Neural crest cell (in vitro differentiated cells): ENCODE results near the gene PCYOX1L. TPM values are rescaled to one million over a fixed set of nuclear protein-coding genes. Genes with fewer than 3 reads are reported as not detected.

Experiments used
- DNase-seq: peaks from one replicate; pipeline ENCODE4 v3.0.0; 2021; ENCODE audit warnings: low read depth, mixed read lengths, low spot score
- H3K27ac Mint-ChIP-seq: one replicate; pipeline ENCODE4 v1.8.0; 2021; ENCODE audit warnings: mild to moderate bottlenecking, mixed read lengths; ENCODE audit not compliant: unreplicated experiment
- H3K27me3 Mint-ChIP-seq: 2 replicates; pipeline ENCODE4 v1.8.0; 2021; ENCODE audit warnings: low read depth, mild to moderate bottlenecking, mixed read lengths
- H3K36me3 Mint-ChIP-seq: 2 replicates; pipeline ENCODE4 v1.8.0; 2021; ENCODE audit warnings: low read depth, mild to moderate bottlenecking, mixed read lengths
- H3K4me1 Mint-ChIP-seq: 2 replicates; pipeline ENCODE4 v1.8.0; 2021; ENCODE audit warnings: mixed read lengths
- H3K4me3 Mint-ChIP-seq: one replicate; pipeline ENCODE4 v1.8.0; 2021; ENCODE audit warnings: mild to moderate bottlenecking, mixed read lengths
- H3K9me3 Mint-ChIP-seq: 2 replicates; pipeline ENCODE4 v1.8.0; 2021; ENCODE audit warnings: mixed read lengths
- total RNA-seq: library from RNA; stranded (reverse); gene quantifications from 2 replicates; pipeline ENCODE4 v1.2.1, GENCODE V29; 2021
- TF ChIP-seq, protein P1 (sequence below): fragments of 200-600 bp; sonication (generic); conservative IDR thresholded peaks from 2 replicates; pipeline ENCODE4 v1.5.0; 2021; ENCODE audit warnings: antibody characterized with exemption, mild to moderate bottlenecking

The PCYOX1L gene
- total RNA-seq, 1 donor from 2014 or later = 22.9 TPM

DNA sequence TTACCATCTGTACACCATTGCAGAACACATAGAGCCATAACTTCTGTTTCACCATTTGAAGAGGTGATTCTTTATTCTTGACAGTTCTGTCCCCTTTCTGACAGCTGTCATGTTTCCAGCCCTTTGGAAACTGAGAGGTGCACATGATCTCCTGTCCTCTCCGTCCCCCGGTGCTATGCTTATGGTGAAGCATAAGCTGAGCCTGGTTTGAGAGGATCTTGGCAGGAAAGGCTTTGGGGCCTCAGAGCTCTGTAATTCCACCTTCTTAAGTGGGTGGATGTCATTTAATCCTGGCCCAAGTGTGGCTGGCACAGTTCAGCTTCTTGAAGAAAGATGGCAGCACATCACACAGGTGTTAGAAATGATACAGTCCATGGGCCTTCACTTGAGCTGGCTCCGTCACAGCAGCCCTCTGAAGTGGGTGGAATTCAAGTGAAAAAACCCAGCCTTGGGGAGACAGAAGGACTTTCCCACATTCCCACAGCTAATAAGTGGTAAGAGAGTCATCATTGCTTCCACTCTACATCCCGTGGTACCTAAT, 43.2 kb upstream of the PCYOX1L start:
- TF ChIP-seq, protein P1, sequence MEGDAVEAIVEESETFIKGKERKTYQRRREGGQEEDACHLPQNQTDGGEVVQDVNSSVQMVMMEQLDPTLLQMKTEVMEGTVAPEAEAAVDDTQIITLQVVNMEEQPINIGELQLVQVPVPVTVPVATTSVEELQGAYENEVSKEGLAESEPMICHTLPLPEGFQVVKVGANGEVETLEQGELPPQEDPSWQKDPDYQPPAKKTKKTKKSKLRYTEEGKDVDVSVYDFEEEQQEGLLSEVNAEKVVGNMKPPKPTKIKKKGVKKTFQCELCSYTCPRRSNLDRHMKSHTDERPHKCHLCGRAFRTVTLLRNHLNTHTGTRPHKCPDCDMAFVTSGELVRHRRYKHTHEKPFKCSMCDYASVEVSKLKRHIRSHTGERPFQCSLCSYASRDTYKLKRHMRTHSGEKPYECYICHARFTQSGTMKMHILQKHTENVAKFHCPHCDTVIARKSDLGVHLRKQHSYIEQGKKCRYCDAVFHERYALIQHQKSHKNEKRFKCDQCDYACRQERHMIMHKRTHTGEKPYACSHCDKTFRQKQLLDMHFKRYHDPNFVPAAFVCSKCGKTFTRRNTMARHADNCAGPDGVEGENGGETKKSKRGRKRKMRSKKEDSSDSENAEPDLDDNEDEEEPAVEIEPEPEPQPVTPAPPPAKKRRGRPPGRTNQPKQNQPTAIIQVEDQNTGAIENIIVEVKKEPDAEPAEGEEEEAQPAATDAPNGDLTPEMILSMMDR = no peak
- H3K4me1 Mint-ChIP-seq = no peaks in the 10 kb centered on the region
- no peaks in the 10 kb centered on the region for H3K36me3 Mint-ChIP-seq
- no peaks in the 10 kb centered on the region for H3K27me3 Mint-ChIP-seq
- no peaks in the 10 kb centered on the region for H3K9me3 Mint-ChIP-seq
- DNase-seq = no peak
- no peak overlapping the region for H3K27ac Mint-ChIP-seq
- H3K4me3 Mint-ChIP-seq = no peak overlapping the region

DNA sequence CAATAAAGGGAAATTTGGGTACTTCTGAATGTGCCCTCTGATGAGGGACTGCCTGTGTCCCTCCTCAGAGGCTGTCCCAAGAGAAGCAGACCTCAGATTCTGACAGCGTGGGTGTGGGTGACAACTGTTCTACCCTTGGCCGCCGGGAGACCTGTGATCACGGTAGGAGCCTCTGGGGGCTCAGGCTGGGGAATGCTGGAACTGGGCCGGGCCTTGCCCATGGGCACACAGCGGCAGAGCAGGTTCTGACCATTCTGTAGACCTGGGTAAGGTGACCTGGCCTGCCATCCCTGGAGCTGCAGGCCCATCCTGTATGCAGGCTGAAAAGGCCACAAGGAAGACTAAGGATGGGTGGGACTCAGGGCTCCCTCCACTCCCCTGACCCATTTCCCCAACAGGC, 42.1 kb upstream of the PCYOX1L start:
- H3K9me3 Mint-ChIP-seq = no peaks in the 10 kb centered on the region
- no peak overlapping the region for H3K27ac Mint-ChIP-seq
- DNase-seq = no peak
- H3K27me3 Mint-ChIP-seq = no peaks in the 10 kb centered on the region
- no peaks in the 10 kb centered on the region for H3K4me1 Mint-ChIP-seq
- H3K4me3 Mint-ChIP-seq = no peak overlapping the region
- no peaks in the 10 kb centered on the region for H3K36me3 Mint-ChIP-seq
- TF ChIP-seq, protein P1 = no peak

DNA sequence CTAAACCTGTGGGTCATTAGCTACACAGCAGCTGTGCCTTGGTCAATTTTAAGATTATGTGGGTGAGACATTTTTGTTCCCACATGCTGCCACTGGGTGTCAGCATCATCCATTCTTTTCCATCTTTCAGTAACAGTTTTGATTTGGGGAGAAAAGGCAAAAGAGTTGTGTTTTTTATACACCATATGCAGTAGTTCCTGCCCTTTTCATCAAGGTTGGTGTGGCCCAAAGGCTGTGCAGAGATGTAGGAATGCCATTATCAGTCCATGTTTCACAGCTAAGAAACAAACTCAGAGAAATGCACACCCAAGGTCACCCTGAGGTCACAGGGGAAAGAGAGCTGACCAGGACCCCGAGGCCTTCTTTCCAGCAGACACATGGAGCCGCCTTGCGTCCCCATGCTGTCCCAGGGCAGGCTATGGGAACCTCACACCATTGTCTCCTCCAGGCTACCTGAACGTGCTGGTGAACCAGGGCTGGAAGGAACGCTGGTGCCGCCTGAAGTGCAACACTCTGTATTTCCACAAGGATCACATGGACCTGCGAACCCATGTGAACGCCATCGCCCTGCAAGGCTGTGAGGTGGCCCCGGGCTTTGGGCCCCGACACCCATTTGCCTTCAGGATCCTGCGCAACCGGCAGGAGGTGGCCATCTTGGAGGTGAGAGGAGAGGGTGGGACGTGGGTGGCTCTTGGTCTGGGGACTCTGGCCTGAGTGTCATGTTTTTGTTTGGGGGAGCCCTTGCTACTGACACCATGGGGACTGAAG, 40.4 kb upstream of the PCYOX1L start:
- peak overlapping the region; percentile 57 for H3K27ac Mint-ChIP-seq
- H3K4me3 Mint-ChIP-seq = no peak overlapping the region
- no peaks in the 10 kb centered on the region for H3K36me3 Mint-ChIP-seq
- H3K9me3 Mint-ChIP-seq = no peaks in the 10 kb centered on the region
- TF ChIP-seq, protein P1 = peak; percentile 81
- DNase-seq = no peak
- no peaks in the 10 kb centered on the region for H3K27me3 Mint-ChIP-seq
- H3K4me1 Mint-ChIP-seq = no peaks in the 10 kb centered on the region

DNA sequence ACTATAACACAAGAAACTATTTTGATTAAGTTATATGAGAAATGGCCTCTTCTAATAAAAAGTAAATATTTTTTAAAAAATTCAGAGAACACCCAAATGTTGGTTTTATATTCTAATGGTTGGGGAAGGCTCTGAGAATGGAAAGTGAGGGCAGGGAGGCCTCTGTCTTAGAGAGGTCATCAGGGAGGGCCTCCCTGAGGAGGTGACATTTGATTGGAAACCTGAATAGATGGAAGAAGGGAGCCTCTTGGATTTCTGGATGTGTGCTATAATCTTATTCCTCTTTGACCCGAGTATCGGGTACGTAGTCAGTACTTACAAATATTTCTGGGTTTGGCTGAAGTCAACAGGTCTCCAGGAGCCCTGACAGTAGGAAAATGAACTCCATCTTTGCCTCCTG, 38.7 kb upstream of the PCYOX1L start:
- Mint-ChIP-seq H3K27me3 (no peaks in the 10 kb centered on the region), H3K36me3 (no peaks in the 10 kb centered on the region), H3K9me3 (no peaks in the 10 kb centered on the region), H3K4me3 (no peak overlapping the region), H3K27ac (no peak overlapping the region), H3K4me1 (no peaks in the 10 kb centered on the region)
- DNase-seq = no peak
- TF ChIP-seq, protein P1 = no peak

DNA sequence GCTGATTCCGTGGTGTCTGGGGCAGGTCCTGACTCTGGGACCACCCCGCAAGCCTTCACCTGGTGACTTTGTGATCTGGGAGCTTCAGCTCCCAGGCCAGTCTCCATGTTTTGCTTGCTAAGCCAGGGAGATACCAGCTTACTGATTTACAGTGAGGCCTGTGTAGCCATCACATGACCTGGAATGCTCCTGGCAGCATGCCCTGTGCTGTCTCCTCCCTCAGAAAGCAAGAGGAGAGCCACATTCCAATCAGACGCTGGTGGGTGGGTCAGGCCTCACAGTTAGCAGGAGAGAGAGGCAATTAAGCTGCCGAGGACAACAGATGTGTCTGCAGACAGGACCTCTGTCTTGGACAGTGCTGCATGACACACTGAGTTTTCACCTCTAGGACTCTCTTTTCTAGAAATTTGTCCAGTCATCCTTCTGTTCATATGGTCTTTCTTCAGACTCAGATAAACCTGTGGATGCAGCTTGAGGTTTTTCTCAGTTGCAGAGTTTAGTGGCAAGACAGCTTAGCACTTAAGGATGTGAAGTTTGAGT, 37.0 kb upstream of the PCYOX1L start:
- no peak overlapping the region for H3K27ac Mint-ChIP-seq
- DNase-seq = no peak
- TF ChIP-seq, protein P1 = no peak
- no peaks in the 10 kb centered on the region for H3K9me3 Mint-ChIP-seq
- no peaks in the 10 kb centered on the region for H3K27me3 Mint-ChIP-seq
- no peaks in the 10 kb centered on the region for H3K36me3 Mint-ChIP-seq
- no peaks in the 10 kb centered on the region for H3K4me1 Mint-ChIP-seq
- H3K4me3 Mint-ChIP-seq = no peak overlapping the region
